Effector memory CD8-positive, alpha-beta T cell (primary cell): Measurements from ENCODE around the gene ATP6V0D1.

ENCODE experiments used
- ATAC-seq: fragments of 150-1000 bp; cut with Tn5 transposase; replicated peaks from 2 replicates; pipeline ENCODE4 v1.10.0; 2021; ENCODE audit warnings: mild to moderate bottlenecking, moderate library complexity
- DNase-seq, 3 experiments: peaks; one replicate each; pipeline ENCODE4 v3.0.0; 2021
- H3K27ac Mint-ChIP-seq, 2 donors: one replicate each; pipeline ENCODE4 v1.8.0; 2022; ENCODE audit warnings: mild to moderate bottlenecking in 2 of 2, mixed read lengths in 2 of 2, moderate library complexity in 2 of 2
- H3K27me3 Mint-ChIP-seq, 2 donors: one replicate each; pipeline ENCODE4 v1.8.0; 2022; ENCODE audit warnings: mixed read lengths in 2 of 2
- H3K36me3 Mint-ChIP-seq: one replicate; pipeline ENCODE4 v1.8.0; 2022; ENCODE audit warnings: mild to moderate bottlenecking, moderate library complexity, mixed read lengths; ENCODE audit not compliant: insufficient read depth
- H3K4me1 Mint-ChIP-seq, 2 donors: one replicate each; pipeline ENCODE4 v1.8.0; 2022; ENCODE audit warnings: low read depth in 2 of 2, mixed read lengths in 2 of 2
- H3K4me3 Mint-ChIP-seq, 2 donors: one replicate each; pipeline ENCODE4 v1.8.0; 2022; ENCODE audit warnings: mild to moderate bottlenecking in 2 of 2, mixed read lengths in 2 of 2, moderate library complexity in 2 of 2
- H3K9me3 Mint-ChIP-seq, 2 donors: one replicate each; pipeline ENCODE4 v1.8.0; 2022; ENCODE audit warnings: mixed read lengths in 2 of 2
- total RNA-seq, 9 experiments: gene quantifications; one replicate each; lab custom pipeline; 2026; lab: John Stamatoyannopoulos, UW

The ATP6V0D1 gene
- total RNA-seq: 52.3 to 75.3 (median 61.6) reads per million in 9 experiments

GRCh38 chr16:67480833-67481560, at the start of gene ATP6V0D1:
ATP6V0D1 (minus strand) TSS chr16:67481157; CDS start chr16:67481086, 71 bp downstream.
- DNase-seq (peak; percentile 99 to 100 (median 99)), ATAC-seq (peak; percentile 91)
- H3K36me3 Mint-ChIP-seq: peaks cover 37% of the 10 kb centered on the region
- H3K27me3 Mint-ChIP-seq: no peaks in the 10 kb centered on the region
- no peaks in the 10 kb centered on the region for H3K9me3 Mint-ChIP-seq
- peak within 1 kb of the TSS; percentile 99 to 100 for H3K4me3 Mint-ChIP-seq
- peaks cover 32 to 36% of the 10 kb centered on the region in 2 donors for H3K4me1 Mint-ChIP-seq
- peak within 1 kb of the TSS; percentile 100 for H3K27ac Mint-ChIP-seq

GRCh38 chr16:67530013-67530939, 49.3 kb upstream of the ATP6V0D1 start:
- peaks cover 7% of the 10 kb centered on the region for H3K36me3 Mint-ChIP-seq
- H3K9me3 Mint-ChIP-seq: no peaks in the 10 kb centered on the region
- H3K4me1 Mint-ChIP-seq: peaks cover 15 to 16% of the 10 kb centered on the region in 2 donors
- peak overlapping the region; percentile 75 to 76 for H3K4me3 Mint-ChIP-seq
- DNase-seq (no peak), ATAC-seq (peak; percentile 46)
- H3K27ac Mint-ChIP-seq: peak overlapping the region in 1 of 2 donors; percentile 49
- H3K27me3 Mint-ChIP-seq: peaks cover 13 to 23% of the 10 kb centered on the region in 2 donors

DNA sequence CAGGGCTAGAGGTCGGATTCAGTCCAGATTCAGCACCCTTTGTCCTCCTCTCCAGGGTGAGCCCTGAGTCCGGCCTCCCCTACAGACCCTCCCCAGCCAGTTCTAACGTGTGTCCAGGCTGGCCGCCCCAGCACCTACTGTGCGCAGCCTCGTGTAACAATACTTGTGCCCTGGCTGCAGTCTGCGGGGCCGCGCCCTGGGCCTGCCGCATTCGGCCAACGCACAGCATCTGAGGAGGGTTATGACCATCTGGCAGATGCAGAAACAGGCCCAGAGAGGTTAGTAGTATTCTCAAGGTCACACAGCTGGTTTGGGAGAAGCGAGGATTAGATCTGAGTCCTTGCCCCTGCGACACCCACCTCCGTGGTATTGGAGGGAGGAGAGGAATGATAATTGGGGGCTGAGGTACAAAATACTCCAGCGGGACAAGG, 48.6 kb upstream of the ATP6V0D1 start:
- H3K36me3 Mint-ChIP-seq: peaks cover 7% of the 10 kb centered on the region

DNA sequence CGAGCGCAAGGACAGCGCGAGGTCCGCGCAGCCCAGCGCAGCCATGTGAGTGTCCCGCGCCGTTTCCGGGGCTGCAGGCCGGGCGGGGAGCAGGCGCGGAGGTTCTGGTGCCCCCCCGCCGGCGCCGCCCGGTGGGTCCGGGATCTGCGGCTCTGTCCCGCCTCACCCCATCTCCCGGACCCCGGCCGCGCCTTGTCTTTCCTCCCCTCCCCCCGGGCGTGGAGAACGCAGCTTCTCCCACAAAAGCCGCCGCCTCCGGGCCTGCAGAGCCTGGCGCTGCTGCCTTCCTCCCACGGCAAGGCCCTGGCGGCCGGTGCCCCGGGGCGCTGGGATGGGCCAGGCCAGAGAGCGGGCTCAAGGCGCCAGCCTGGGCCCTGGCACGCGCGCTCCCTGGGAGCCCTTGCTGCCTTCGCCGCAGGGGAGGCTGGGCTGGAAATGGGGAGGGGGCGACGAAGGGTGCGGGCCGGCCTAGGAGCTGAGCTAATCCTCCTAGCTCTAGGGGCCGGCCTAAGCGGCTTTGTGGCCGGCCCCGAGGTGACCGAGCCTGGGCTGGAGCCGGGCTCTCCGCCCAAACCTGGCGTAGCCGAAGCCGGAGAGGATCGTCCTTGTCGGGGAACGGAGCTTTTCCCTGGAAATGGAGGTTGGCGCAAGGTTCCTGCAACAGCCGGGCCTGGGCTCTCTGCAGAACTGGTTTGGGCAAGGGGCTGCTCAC, 48.1 kb upstream of the ATP6V0D1 start:
- H3K4me1 Mint-ChIP-seq: peaks cover 15 to 16% of the 10 kb centered on the region in 2 donors
- peak; percentile 52 for ATAC-seq
- DNase-seq: no peak

More for the DNA sequence above, 48.6 kb upstream of the ATP6V0D1 start:
- Mint-ChIP-seq H3K9me3 (no peaks in the 10 kb centered on the region), H3K4me3 (peak overlapping the region; percentile 75 to 76), H3K4me1 (peaks cover 15 to 16% of the 10 kb centered on the region in 2 donors), H3K27me3 (peaks cover 13 to 23% of the 10 kb centered on the region in 2 donors), H3K27ac (peak overlapping the region in 1 of 2 donors; percentile 49)
- DNase-seq: no peak
- ATAC-seq: no peak

DNA sequence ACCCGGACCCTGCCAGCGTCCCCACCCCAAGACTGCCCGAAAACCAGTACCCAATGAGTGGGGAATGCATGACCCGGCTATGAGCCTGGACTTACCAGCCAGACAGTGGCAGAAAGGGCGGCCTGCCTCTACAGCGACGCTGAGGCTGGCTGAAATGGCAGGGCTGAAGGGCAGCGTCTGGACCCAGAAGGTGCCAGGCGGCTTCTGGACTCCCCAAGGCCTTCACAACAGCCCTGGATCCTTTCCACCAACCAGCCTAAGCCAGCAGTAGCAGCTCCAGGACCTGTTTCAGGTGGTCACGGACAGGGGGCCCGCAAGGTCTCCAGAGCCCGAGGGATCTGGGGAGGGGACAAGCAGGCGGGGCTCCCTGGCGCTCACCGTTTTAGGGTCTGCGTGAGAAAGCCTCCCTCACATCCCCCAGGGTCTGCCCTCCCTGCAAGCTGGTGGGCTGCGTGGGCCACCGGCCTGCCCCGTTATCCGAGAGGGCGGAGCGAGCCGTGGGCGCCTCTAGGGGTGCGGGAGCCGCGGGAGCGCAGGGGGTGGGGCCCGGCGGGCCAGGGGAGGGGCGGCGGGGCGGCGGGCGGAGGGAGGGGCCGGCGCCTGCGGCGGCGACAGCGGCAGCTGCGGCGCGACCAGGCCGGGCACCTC, 47.4 kb upstream of the ATP6V0D1 start, which contains the start of gene RIPOR1:
TSS of gene RIPOR1 (plus strand) at position 608 of the 648 bp plus-strand sequence. CDS start 9,618 bp downstream, outside the sequence.
- peak within 1 kb of the TSS; percentile 75 to 76 for H3K4me3 Mint-ChIP-seq
- peak within 1 kb of the TSS in 1 of 2 donors; percentile 49 for H3K27ac Mint-ChIP-seq
- DNase-seq (no peak), ATAC-seq (peak; percentile 72)
- no peaks in the 10 kb centered on the region for H3K9me3 Mint-ChIP-seq
- H3K36me3 Mint-ChIP-seq: peaks cover 7% of the 10 kb centered on the region
- H3K4me1 Mint-ChIP-seq: peaks cover 15 to 16% of the 10 kb centered on the region in 2 donors
- peaks cover 13 to 23% of the 10 kb centered on the region in 2 donors for H3K27me3 Mint-ChIP-seq

More for the DNA sequence above, 48.1 kb upstream of the ATP6V0D1 start:
- H3K36me3 Mint-ChIP-seq: peaks cover 7% of the 10 kb centered on the region
- H3K27me3 Mint-ChIP-seq: peaks cover 13 to 23% of the 10 kb centered on the region in 2 donors
- H3K27ac Mint-ChIP-seq: no peak overlapping the region
- H3K4me3 Mint-ChIP-seq: peak overlapping the region; percentile 75 to 76
- no peaks in the 10 kb centered on the region for H3K9me3 Mint-ChIP-seq

GRCh38 chr16:67526149-67526791, 45.3 kb upstream of the ATP6V0D1 start:
- ATAC-seq (no peak), DNase-seq (no peak)
- Mint-ChIP-seq H3K9me3 (no peaks in the 10 kb centered on the region), H3K4me3 (peak overlapping the region in 1 of 2 donors; percentile 69), H3K4me1 (peaks cover 15 to 18% of the 10 kb centered on the region in 2 donors), H3K36me3 (peaks cover 7% of the 10 kb centered on the region), H3K27ac (peak overlapping the region in 1 of 2 donors; percentile 25), H3K27me3 (peaks cover 10 to 18% of the 10 kb centered on the region in 2 donors)

GRCh38 chr16:67525176-67525860, 44.4 kb upstream of the ATP6V0D1 start:
- Mint-ChIP-seq H3K27me3 (peaks cover 0 to 9% of the 10 kb centered on the region in 2 donors), H3K9me3 (no peaks in the 10 kb centered on the region), H3K4me3 (no peak overlapping the region), H3K4me1 (peaks cover 15 to 16% of the 10 kb centered on the region in 2 donors), H3K27ac (no peak overlapping the region), H3K36me3 (peaks cover 9% of the 10 kb centered on the region)
- ATAC-seq (no peak), DNase-seq (no peak)

DNA sequence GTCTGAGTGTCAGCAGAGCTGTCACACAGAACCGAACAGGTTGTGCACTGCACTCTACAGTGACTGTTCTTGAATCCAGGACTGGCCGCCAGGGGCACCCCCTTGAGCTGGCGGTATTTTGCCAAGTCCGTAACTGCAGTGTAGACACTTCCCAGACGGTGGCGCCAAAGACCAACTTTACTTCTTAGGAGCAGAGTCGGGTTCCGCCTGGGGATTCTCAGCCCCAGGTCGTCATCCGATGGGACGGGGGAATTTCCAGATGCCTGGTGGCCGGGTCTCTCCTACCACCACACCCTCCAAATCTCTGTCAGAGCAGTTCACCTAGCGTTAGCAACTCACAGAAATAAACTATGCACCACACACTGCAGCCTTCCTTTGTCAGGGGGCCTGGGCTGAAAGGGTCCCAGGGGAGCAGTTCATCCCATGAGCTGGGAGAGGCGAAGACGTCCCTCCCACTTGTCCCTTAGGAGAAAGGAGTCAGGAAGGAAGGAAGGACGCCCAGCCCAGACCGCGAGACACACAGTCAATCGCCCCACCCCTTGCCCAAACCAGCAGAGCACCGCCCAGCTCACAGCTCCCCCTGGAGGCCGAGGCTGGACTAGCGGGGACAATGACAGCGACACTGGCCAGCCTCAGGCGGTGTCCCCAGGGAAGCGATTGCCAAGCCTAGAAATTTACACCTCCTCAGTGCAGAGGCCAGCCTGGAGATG, 40.3 kb upstream of the ATP6V0D1 start:
- H3K36me3 Mint-ChIP-seq: peaks cover 6% of the 10 kb centered on the region
- ATAC-seq (peak; percentile 87), DNase-seq (peak; percentile 97 to 99 (median 98))
- no peaks in the 10 kb centered on the region for H3K27me3 Mint-ChIP-seq
- H3K9me3 Mint-ChIP-seq: no peaks in the 10 kb centered on the region
- H3K4me1 Mint-ChIP-seq: peaks cover 11 to 16% of the 10 kb centered on the region in 2 donors
- H3K27ac Mint-ChIP-seq: peak overlapping the region; percentile 95 to 99
- H3K4me3 Mint-ChIP-seq: peak overlapping the region; percentile 91 to 97

DNA sequence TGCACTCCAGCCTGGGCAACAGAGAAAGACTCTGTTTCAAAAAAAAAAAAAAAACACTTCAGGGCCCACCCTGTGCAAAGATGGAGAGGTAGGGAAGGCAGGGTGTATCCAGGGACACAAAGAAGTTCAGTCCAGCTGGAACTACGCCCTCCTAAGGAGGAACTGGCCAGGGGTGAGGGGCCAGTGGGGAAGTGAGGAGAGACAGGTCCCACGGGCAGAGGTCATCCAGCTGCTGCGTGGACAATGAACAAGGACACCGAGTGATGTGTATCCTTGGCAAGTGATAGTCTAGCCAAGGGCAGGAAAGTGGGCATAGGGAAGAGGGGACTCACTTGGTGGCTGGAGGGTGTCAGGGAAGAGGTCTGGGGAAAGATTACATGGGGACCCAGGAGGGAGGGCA, 38.3 kb upstream of the ATP6V0D1 start:
- H3K4me1 Mint-ChIP-seq: peaks cover 13 to 19% of the 10 kb centered on the region in 2 donors
- no peak overlapping the region for H3K4me3 Mint-ChIP-seq
- no peak for ATAC-seq
- peaks cover 6% of the 10 kb centered on the region for H3K36me3 Mint-ChIP-seq
- H3K27ac Mint-ChIP-seq: peak overlapping the region; percentile 13 to 71
- H3K27me3 Mint-ChIP-seq: no peaks in the 10 kb centered on the region
- H3K9me3 Mint-ChIP-seq: no peaks in the 10 kb centered on the region
- no peak for DNase-seq

GRCh38 chr16:67518676-67519075, 37.7 kb upstream of the ATP6V0D1 start:
- DNase-seq (no peak), ATAC-seq (no peak)
- Mint-ChIP-seq H3K4me1 (peaks cover 13 to 19% of the 10 kb centered on the region in 2 donors), H3K27ac (peak overlapping the region in 1 of 2 donors; percentile 71), H3K9me3 (no peaks in the 10 kb centered on the region), H3K27me3 (no peaks in the 10 kb centered on the region), H3K4me3 (peak overlapping the region in 1 of 2 donors; percentile 49), H3K36me3 (peaks cover 6% of the 10 kb centered on the region)
